Naive thymus-derived CD4-positive, alpha-beta T cell (primary cell): ENCODE data around the gene SERPINB5. TPM values are rescaled to one million over a fixed set of nuclear protein-coding genes. Genes with fewer than 3 reads are reported as not detected.

Source experiments
- polyA plus RNA-seq, 2 donors: library from polyadenylated mRNA; unstranded; fragments of 300-500 nt; fragmentation: Illumina TruSeq; gene quantifications; one replicate each; pipeline ENCODE4 v1.2.3, GENCODE V29; 2021
- total RNA-seq, 6 experiments: library from RNA in 5 of 6; stranded (reverse) in 5 of 6; gene quantifications; 1 replicate in 5 of 6; 2 replicates in 1 of 6; pipeline ENCODE4 v1.2.3 and lab custom pipeline; 2021 to 2026

SERPINB5 gene
- total and polyA plus RNA-seq, 7 experiments from 2014 or later: not detected

Other genes with a start within 250 kb of the SERPINB5 start
- gene BCL2, start 157.2 kb upstream of the SERPINB5 start, total RNA-seq: 100 to 1,000 TPM in 3 of 5 experiments, 10 to 100 TPM in 2; 38.3 to 154 (median 126) TPM
- gene BCL2, start 157.2 kb upstream of the SERPINB5 start, polyA plus RNA-seq: 10 to 100 TPM; 32.7 to 39.6 TPM
- gene KDSR, start 109.8 kb upstream of the SERPINB5 start, total RNA-seq: 10 to 100 TPM; 24.4 to 57.9 (median 46.9) TPM
- 10 to 100 TPM; 58.3 to 62.4 TPM for gene KDSR, start 109.8 kb upstream of the SERPINB5 start, polyA plus RNA-seq
- gene VPS4B, start 54.5 kb upstream of the SERPINB5 start, total RNA-seq: 10 to 100 TPM; 48.2 to 84.6 (median 74.9) TPM
- 10 to 100 TPM; 47.4 to 49.5 TPM for gene VPS4B, start 54.5 kb upstream of the SERPINB5 start, polyA plus RNA-seq
- gene SERPINB12, start 65.4 kb downstream of the SERPINB5 start, total RNA-seq: not detected
- gene SERPINB12, start 65.4 kb downstream of the SERPINB5 start, polyA plus RNA-seq: not detected
- not detected for gene SERPINB13, start 110.4 kb downstream of the SERPINB5 start, total RNA-seq
- gene SERPINB13, start 110.4 kb downstream of the SERPINB5 start, polyA plus RNA-seq: not detected
- not detected for gene SERPINB4, start 167.3 kb downstream of the SERPINB5 start, total RNA-seq
- not detected for gene SERPINB4, start 167.3 kb downstream of the SERPINB5 start, polyA plus RNA-seq
- gene SERPINB3, start 184.9 kb downstream of the SERPINB5 start, total RNA-seq: not detected
- not detected for gene SERPINB3, start 184.9 kb downstream of the SERPINB5 start, polyA plus RNA-seq
- gene SERPINB11, start 226.0 kb downstream of the SERPINB5 start, total RNA-seq: not detected
- gene SERPINB11, start 226.0 kb downstream of the SERPINB5 start, polyA plus RNA-seq: not detected